GM21390 (cell line): Measurements from ENCODE around the gene SPATA13.

Experiments used
- ATAC-seq: cut with Tn5 transposase; IDR thresholded peaks from one replicate; pipeline ENCODE4 v1.9.1; 2021; ENCODE audit not compliant: unreplicated experiment

The SPATA13 gene

GRCh38 chr13:24141333-24141910 lies 19.1 kb upstream of the SPATA13 start:
- ATAC-seq = no peak

- no peak for ATAC-seq
Observed at GRCh38 chr13:24142453-24142852, 18.1 kb upstream of the SPATA13 start.

- no peak for ATAC-seq
Observed at GRCh38 chr13:24142886-24143285, 17.6 kb upstream of the SPATA13 start.

GRCh38 chr13:24145240-24145639 lies 15.3 kb upstream of the SPATA13 start:
- no peak for ATAC-seq

- ATAC-seq = no peak
Observed at GRCh38 chr13:24145674-24146073, 14.8 kb upstream of the SPATA13 start.

- no peak for ATAC-seq
Observed at GRCh38 chr13:24146961-24147569, 13.5 kb upstream of the SPATA13 start.

GRCh38 chr13:24147570-24147963 lies 13.0 kb upstream of the SPATA13 start:
- ATAC-seq = no peak

GRCh38 chr13:24148414-24149235 lies 11.9 kb upstream of the SPATA13 start:
- ATAC-seq = no peak

- no peak for ATAC-seq
Observed at GRCh38 chr13:24149246-24150032, 11.1 kb upstream of the SPATA13 start.

GRCh38 chr13:24150572-24150971 lies 9.9 kb upstream of the SPATA13 start:
- no peak for ATAC-seq

GRCh38 chr13:24151864-24152263 lies 8.7 kb upstream of the SPATA13 start:
- ATAC-seq = no peak

- ATAC-seq = no peak
Observed at GRCh38 chr13:24152292-24153214, 8.0 kb upstream of the SPATA13 start.

GRCh38 chr13:24153347-24153746 lies 7.2 kb upstream of the SPATA13 start:
- no peak for ATAC-seq

GRCh38 chr13:24153979-24154701 lies 6.4 kb upstream of the SPATA13 start:
- ATAC-seq = no peak

GRCh38 chr13:24159357-24159756 lies 1.2 kb upstream of the SPATA13 start:
- no peak for ATAC-seq

GRCh38 chr13:24161010-24161775 lies 673 bp downstream of the SPATA13 start:
- peak; percentile 37 for ATAC-seq

GRCh38 chr13:24161980-24162525 lies 1.5 kb downstream of the SPATA13 start:
- no peak for ATAC-seq

GRCh38 chr13:24162604-24163003 lies 2.1 kb downstream of the SPATA13 start:
- no peak for ATAC-seq

- no peak for ATAC-seq
Observed at GRCh38 chr13:24165746-24166145, 5.2 kb downstream of the SPATA13 start.
